Measurements from ENCODE around the gene PTPRK.

PTPRK gene

DNA sequence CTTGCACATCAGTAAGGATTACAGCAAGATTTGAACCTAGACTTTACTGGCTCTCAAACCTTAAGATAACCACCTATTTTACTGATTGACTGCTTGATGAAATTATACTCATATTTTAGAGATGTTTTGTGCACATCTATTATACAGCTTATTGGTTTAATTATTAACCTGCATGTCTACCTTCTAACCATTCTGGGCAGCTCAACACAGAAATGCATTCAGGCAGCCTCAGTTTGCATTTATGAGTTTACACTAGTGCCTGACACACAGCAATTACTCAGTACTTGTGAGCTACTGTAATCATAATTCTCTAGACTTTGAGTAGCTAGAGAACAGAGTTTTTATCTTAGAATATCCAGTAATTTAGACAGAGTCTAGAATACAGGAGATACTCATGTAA lies 345.7 kb downstream of the PTPRK start:
- DNase-seq: no peak

DNA sequence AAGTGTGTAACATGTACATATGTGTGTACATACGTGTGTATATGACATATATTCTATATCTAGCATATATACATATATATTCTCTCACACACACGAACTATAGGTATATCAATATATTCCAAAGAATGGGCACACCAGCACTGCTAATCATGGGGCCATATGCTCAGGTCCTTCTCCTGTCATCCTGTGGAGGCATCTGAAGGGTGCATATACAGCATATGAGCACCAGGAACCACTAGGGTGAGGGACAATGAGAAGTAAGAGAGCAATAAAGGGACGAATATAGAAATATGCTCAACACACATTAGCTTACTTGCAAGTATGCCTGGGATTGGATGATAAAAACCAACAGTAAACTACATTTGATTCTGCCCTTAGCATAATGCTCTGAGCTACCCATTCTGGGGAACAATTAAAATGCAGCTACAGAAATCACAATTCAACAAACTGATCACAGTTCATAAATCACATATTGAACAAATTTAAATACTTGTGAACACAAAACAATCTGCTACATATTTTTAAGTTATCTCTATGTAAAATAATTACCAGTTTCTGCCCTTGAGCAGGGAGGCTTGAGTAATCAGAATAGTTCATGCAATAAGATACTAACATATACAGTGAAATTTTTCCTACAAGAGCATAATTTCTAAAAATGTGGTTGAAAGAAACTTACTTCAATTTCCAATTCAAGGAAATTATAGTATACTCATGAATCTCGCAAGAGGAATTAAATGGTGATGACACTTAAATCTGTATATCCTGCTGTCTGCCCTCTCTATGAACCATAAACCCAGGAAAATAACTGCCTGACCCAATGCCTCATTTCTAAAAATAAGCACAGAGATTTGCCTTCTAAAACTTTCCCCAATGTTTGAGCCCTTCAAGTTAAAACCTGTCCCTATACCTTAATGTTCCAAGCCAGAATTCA lies 347.4 kb downstream of the PTPRK start:
- no peak for DNase-seq

DNA sequence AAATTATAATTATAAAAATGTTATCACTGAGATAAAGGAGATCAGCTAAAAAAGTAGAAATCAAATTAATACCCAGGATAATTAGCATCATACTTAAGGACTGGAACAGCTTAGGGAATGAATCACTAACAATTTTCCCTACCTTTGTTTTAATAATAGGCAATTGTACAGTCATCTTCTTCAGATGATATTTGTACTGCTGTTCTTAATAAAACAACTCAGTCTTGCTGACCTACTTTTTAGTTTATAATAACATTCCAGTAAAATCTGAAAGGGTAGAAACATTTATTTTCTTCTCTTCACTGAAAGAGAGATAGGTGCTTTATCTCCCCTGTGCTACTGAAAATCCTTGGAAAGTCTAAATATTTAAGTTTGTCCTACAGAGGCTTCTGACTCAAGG lies 348.3 kb downstream of the PTPRK start:
- no peak for DNase-seq

DNA sequence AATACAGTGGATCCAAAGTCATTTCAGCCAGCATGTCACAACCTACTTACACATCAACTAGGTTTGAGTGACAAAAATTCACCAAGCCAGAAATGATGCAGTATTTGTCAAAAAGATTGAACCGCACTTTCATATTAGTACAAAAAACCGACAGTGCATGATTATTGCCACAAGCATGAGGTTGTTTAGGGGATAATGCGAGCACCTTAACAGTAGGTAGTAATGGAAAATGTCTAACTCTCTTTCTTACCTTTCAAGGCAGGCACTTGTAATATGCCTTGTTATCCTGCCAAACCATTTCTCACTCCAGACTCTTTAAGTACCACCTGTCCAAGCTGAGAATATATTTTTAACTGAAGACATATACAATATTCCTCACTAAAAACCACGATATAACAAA lies 349.2 kb downstream of the PTPRK start:
- no peak for DNase-seq

DNA sequence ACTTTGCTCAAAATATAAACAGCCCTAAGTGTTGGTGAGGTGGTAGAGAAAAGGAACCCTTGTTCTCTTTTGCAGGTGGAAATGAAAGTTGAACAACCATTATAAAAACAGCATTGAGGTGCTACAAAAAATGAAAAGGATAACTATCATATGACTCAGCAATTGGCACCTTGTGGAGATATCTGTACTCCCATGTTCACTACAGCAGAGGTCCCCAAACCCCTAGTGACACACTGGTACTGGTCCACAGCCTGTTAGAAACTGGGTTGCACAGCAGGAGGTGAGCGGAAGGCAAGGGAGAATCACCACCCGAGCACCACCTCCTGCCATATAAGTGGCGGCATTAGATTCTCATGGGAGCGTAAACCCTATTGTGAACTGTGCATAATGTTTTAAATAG lies 352.2 kb downstream of the PTPRK start:
- DNase-seq: no peak

DNA sequence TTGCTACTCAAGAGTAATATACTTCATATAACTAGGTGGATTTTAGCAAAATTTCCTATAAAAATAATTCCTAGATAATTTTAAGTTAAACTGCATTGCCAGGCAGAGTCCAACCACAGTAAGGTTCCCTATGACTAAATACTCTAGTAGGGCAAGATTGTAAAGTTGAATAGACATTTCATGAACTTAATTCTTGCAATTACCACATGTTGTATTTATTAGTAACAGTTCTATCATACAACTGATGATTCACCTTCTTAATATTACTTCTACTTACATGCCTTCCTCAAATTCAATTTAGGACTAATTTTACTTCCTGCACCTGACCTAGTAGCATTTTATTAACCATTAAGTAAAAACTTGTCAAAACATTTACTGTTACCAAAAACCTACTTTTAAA lies 352.8 kb downstream of the PTPRK start:
- DNase-seq: no peak

DNA sequence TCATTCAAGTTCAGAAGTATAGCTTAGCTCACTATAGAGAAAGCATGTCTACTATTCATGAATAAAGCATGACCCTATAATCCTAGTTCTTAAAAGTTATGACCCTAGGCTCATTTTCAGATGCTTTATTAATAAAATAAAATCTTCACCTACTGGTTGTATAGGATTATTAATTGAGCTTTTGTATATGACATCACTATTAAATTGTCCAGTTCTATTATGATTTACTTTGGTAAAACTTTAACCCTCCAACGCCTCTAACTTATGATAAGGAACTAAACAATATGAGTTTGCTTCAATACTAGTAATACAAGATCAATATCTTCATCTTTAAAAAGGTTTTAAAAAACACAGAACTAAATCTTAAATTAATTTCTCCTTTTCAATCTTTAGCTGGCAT lies 356.1 kb downstream of the PTPRK start:
- DNase-seq: no peak

DNA sequence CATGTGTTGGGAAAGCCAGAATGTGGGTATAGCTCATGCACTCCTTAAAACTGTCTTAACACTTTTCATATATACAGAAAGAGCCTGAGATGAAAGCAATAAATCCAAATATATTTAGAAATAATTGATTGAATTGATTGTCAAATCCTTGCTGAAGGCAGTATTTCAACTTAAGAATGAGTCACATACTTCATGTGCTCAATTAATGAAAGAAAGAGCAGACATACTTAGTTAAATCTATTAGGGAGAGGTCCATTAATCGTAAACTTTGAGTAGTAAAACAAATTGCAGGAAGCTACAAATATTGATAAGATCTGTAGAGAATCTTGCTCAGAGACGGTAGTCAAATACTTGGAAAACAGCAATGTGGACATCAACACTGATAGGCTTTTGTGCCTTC lies 358.0 kb downstream of the PTPRK start:
- DNase-seq: no peak

DNA sequence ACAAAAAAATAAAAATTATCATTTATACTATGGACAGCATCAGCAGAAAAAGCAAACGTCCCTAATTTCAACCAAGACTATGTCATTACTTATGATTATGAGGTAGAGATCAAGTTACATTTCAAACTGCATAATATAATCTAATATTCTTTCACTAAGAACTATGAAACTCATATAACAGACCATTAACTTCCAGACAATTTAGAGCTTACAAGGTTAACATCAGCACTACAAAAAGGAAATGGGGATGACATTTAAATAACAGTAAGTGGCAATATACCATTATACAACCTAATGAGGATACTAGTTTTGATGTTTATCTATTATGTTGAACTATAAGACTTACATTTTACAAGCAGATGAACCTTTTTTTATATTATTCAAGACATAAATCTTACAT lies 358.6 kb downstream of the PTPRK start:
- DNase-seq: no peak

DNA sequence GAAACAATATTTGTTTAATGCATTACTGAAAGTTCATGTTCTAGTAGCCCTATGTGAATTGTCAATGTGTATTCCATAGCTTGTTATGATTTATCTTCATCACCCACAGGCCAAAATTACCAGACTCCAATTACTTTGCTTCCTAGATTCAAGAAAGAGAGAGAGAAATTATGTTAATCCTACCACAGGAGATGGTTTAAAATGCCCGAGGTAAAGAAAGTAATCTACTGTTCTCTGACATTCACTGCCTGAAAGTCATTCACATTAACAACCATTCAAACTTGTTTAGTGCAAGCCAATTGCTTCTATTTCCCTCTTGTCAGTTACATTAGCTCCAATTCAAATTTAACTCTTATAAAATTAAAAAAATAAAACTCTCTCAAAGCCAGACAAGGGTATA lies 359.1 kb downstream of the PTPRK start:
- DNase-seq: no peak

DNA sequence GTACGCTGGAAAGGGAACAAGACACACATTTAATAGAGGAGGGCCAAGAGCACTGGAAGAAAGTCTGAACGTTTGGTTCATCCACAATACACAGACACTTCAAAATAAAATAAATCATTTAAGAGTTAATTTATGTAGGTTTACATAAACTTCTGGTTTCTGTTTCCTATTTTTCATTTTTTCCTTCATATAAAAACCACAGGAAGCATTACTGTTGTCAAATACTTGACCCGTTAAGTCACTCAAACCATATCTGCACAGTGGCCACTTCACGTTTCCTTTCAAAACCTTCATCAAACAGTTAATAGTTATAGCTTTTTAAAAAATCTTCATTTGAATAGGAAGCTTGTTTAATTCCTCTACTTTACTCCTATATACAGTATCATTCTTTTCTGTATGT lies 361.9 kb downstream of the PTPRK start:
- DNase-seq: no peak

DNA sequence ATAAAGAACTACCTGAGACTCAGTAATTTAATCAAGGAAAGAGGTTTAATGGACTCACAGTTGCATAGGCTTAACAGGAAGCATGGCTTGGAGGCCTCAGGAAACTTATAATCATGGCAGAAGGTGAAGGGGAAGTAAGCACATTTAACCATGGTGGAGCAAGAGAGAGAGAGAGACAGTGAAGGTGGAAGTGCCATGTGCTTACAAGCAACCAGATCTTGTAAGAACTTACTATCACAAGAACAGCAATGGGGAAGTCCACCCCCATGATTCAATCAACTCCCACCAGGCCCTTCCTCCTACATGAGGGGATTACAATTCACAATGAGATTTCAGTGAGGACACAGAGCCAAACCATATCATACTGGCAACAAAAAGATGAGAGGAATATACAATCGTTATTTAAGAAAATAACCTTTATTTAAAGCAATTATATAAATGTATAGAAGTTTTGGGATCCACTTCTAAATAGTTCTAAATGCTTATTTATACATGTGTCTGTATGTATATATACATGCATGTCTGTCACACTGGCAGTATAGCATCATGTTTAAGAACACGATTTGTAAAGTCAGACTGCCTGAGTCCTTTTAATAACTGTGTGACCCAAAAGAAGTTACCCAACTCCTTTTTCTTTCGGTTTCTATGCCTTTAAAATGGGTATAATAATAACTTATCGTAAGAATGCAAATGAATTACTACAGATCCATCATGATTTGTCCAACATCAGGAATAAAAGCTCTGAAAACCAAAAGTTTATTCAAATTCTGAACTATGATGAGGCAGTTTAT lies 363.9 kb downstream of the PTPRK start:
- DNase-seq: no peak

DNA sequence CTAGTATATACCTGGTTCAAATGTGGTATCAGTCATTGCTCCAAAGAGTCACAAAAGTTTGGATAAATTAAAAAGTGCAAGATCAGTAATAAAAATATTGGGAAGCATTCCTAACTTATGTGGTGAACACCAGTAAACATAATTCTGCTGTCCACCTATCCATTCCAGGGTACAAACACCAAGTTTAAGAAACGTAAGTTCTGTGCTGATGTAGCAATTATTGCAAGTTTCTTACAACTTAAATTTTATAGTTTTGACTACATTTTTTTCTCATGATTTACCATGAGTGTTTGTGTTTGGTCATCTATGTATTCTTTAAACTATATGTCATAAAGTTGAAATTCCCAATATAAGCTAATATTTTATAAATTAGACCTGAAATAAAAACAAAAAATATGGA lies 364.6 kb downstream of the PTPRK start:
- no peak for DNase-seq

DNA sequence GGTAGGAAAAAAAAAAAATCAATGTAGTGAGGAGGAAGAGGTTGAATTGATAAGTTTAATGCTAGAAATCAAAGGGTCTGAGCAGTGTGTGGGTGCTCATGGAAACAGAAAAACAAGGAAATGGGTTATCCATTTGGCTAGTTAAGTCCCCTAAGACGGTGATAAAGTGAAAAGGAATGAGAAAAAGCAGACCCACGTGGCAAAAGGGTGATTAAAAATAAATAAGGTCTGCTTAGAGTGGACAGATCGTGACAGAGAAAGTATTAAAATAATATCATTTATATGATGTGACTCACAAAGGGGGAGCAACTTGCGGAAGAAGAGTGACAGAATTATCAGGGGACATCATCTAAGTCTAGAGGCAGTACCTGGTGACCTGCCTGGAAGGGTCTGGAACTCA lies 367.8 kb downstream of the PTPRK start:
- DNase-seq: no peak

DNA sequence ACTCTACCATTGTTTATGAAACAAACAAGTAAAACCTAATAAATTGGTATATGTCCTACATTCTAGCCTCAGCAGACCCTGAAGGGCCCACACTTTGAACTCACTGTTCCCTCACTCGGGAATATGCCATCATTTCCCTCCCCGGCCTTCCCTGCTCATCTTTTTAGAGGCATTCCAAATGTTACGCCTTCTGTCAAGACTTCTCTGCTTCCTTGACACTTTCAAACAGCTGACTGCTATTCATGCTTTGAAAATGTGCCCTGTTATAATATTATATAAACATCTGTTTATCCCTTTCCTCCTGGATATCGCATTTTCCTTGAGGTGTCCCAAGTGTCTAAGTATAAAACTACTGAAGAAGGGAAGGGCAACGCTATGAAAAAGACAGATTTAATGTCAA lies 370.0 kb downstream of the PTPRK start:
- DNase-seq: no peak

DNA sequence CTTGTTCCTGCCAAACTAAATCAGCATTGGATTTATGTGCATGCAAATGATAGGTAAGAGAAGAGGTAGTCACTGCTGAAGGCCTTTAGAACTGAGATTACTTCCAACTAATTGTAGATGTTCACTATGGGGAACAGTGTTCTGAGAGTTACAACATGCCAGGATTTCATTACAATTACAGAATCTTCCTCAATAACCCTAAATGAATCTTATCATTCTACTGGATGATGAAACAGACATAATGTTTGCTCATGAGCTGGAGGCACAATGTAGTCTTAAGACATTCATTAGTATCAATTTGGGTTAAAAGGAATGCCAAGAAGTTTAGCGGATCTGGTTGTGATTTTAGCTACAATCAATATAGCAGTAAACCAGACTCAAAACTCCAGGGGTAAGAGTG lies 370.6 kb downstream of the PTPRK start:
- DNase-seq: no peak

DNA sequence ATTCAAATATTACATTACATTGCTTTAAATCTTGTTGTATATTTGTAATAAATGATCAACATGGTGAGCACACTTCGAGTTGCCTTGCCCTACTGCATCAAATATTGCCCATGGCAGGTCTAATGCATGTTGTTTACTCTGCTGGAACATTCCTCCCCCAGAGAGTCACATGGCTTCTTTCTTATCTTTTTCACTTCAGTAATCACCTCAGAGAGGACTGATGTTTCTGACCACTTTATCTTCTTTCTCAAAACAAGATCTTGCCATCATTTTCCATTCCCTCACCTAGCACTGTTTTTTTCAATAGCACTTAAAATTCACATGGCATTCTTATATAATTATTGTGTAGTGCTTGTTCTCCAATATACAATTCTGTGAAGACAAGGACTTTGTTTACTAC lies 376.1 kb downstream of the PTPRK start:
- DNase-seq: no peak

DNA sequence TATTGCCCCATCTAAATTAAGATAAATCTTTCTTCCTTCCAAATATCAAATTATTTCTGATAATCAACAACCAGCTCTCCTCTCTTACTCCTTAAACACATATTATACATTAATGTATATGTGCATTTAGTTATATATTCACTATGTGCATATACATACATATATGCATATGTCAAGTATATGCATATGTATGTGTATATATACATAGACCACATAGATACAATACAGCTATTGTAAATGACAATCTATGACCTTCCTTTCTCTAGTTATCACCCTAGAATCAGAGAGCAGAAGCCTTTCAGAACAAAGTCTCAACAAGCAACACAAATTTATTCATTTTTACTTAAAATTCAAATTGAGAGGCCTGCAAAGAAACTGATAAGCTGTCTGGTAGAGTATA lies 378.5 kb downstream of the PTPRK start:
- DNase-seq: no peak

DNA sequence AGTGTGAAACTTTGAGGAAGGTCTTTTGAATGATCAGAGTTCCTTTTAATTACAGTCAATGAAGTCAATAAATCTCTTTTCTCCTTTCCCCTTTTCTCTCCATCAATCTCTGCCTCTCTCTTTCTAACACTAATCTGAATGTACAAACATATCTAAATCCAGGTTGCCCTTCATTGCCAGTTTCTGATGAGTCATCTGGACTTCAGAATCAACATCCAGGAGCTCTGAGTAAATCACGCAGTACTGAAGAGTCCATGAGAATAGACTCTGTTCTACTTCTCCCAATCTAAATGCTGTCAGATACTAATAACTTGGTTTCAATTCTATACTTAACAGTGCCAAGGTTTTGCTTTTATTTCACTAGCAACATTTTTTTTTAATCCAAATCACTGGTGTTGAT lies 380.9 kb downstream of the PTPRK start:
- no peak for DNase-seq

DNA sequence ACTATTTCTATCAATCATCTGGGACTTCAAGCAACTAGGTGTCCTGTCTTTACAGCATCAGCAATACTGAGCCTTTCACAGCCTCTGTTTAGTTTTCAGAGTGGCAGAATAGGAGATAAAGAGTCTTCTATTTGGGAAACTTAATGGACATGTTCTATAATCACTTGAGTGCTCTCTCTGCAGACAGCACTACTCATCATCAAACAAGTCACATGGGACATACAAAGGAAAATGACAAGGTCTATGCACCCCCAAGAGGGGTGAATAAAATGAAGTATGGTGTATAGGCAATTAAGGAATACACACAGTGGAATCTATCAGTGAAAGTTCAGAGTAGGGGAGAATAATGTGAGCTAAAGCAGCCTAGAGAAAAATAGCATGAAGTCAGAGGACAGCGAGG lies 381.7 kb downstream of the PTPRK start:
- no peak for DNase-seq

DNA sequence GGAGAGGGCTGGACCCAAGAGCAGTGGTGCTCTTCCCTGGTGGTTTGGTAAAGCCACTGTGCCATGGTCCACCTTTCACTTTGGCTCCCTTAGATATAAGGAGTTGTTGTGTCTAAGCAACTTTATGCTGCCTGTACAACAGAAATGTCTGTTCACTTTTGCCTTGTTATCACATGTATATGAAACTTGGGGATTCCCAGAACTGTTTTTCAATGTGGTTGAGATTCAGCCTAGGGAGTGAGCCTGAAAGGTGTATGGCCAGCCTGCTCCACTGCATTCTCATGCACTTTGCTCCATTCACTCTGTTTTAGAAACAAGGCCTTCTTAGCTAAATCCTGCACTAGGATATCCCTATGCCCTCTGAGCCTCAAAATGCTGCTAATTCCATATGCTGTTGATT lies 385.1 kb downstream of the PTPRK start:
- DNase-seq: no peak

DNA sequence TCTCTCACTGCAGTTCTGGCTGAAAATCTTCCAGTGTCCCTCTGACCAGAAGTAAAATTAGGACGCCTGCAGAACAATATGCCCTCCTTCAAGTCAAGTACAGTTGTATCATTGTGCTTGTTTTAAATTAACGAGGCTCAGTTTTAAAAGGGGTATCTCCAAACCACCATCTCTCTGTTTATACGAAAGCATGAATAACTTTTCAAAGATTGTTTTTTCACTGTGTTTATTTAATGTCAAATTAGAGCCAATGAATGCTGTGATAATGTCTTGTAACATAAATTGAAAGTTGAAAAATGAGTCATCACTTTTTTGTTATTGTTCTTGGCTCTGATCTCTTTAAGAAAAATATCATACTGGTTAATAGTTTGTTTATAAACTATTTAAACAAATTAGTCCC lies 388.8 kb downstream of the PTPRK start:
- DNase-seq: no peak

DNA sequence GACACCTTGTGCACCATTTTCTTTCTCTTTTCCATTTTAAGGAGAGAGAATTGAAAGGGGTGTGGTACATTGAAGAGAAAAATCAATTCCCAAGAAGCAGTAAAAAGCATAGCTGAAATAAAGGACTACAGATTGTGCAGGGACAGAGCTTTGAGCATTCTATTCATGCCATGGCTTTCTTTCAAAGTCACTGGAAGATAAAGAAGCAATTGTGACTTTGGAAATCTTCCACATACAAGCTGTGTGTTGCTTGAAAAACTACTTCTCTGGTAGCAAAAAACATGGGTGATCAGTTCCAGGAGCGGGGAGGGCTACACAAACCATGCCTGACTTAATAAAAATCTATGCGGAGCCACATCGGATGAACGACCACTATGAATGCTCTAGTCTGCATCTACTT lies 389.4 kb downstream of the PTPRK start:
- no peak for DNase-seq

DNA sequence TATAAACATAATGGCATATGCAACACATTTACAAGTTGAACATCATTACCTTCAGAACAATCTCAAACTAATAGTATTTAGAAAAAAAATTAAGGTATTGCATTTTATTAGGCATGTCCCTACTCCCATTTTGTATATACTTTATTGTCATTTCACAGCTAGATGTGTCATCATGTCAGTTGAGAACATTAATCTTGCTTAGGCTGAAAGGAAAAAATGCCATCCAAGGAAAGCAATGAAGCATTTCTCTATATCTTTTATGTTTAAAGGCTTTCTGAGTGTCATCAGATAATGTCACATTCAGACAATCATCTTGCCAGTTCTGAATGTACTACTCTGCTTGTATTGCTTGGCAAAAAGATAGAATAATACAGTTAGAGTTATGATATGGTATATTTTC lies 390.7 kb downstream of the PTPRK start:
- no peak for DNase-seq

All from stimulated activated CD4-positive, alpha-beta T cell treated with anti-CD3 and anti-CD28 coated beads, Interleukin-4, amount 100 ng/mL, for 24 hours (primary cell).